Left colon (tissue), 2 donors: Measurements from ENCODE around the gene EPM2A. TPM values are rescaled to one million over a fixed set of nuclear protein-coding genes. Genes with fewer than 3 reads are reported as not detected.

Experiments
- total RNA-seq, 2 donors: library from RNA; stranded (reverse); fragmentation: NEBNext Ultra II Directional; extraction: Animal tissue kit (Norgen Biotek cat#: 25700); gene quantifications; one replicate each; pipeline ENCODE4 v1.2.1, GENCODE V29; 2021
- donor health status: DM: no; HTN: no; CAD: no.
- donor health status: DM: yes; HTN: yes; CAD: no.

EPM2A gene
- total RNA-seq, 2 donors from 2014 or later, result 4.3 to 7.6 TPM

Other genes starting within 250 kb of the EPM2A start
- gene FBXO30, start 79.3 kb upstream of the EPM2A start, total RNA-seq, result 1 to 10 TPM; 5.5 to 9.4 TPM
- 10 to 100 TPM; 12.6 to 14.3 TPM for gene SHPRH, start 228.8 kb upstream of the EPM2A start, total RNA-seq